ENCODE measurements around the gene S100A14.
"Not testable (repeated sequence)": the region's sequence is repeated elsewhere in the genome, so short reads cannot be mapped to it uniquely, and the experiment has no call there.

S100A14 gene

GRCh38 chr1:153585006-153585405, 31.1 kb downstream of the S100A14 start:
- no peak for DNase-seq

GRCh38 chr1:153583976-153584375, 32.1 kb downstream of the S100A14 start:
- no peak for DNase-seq

- DNase-seq, result not testable (repeated sequence)
Observed at GRCh38 chr1:153583514-153583913, 32.6 kb downstream of the S100A14 start.

GRCh38 chr1:153582836-153583235, 33.3 kb downstream of the S100A14 start:
- not testable (repeated sequence) for DNase-seq

GRCh38 chr1:153578936-153579335, 37.2 kb downstream of the S100A14 start:
- DNase-seq, result no peak

- no peak for DNase-seq
Observed at GRCh38 chr1:153578490-153578889, 37.6 kb downstream of the S100A14 start.

- DNase-seq, result no peak
Observed at GRCh38 chr1:153577624-153578051, 38.5 kb downstream of the S100A14 start.

- no peak for DNase-seq
Observed at GRCh38 chr1:153577138-153577537, 39.0 kb downstream of the S100A14 start.

- DNase-seq, result not testable (repeated sequence)
Observed at GRCh38 chr1:153575497-153575896, 40.6 kb downstream of the S100A14 start.

GRCh38 chr1:153575081-153575491, 41.0 kb downstream of the S100A14 start:
- not testable (repeated sequence) for DNase-seq

- DNase-seq, result no peak
Observed at GRCh38 chr1:153573351-153573750, 42.8 kb downstream of the S100A14 start.

GRCh38 chr1:153572569-153573015, 43.5 kb downstream of the S100A14 start:
- peak; percentile 73 to 82 for DNase-seq

GRCh38 chr1:153571706-153572105, 44.4 kb downstream of the S100A14 start:
- no peak for DNase-seq

GRCh38 chr1:153570874-153571273, 45.3 kb downstream of the S100A14 start:
- DNase-seq, result no peak

- DNase-seq, result no peak
Observed at GRCh38 chr1:153569465-153569864, 46.7 kb downstream of the S100A14 start.

GRCh38 chr1:153568367-153569099, 47.6 kb downstream of the S100A14 start:
- peak; percentile 70 to 73 for DNase-seq

- DNase-seq, result no peak
Observed at GRCh38 chr1:153567621-153568366, 48.3 kb downstream of the S100A14 start.

GRCh38 chr1:153566414-153567371, 49.4 kb downstream of the S100A14 start:
- no peak for DNase-seq

GRCh38 chr1:153565529-153566374, 50.4 kb downstream of the S100A14 start, which contains the start of gene S100A2:
Gene S100A2, minus strand, starts transcription at chr1:153565844. Its CDS starts 1,967 bp downstream, at chr1:153563877.
- DNase-seq, result no peak
